HG02588 (cell line): ENCODE data around the gene THSD4.
"Not testable (repeated sequence)": the region's sequence is repeated elsewhere in the genome, so short reads cannot be mapped to it uniquely, and the experiment has no call there.

Source experiments
- ATAC-seq: cut with Tn5 transposase; IDR thresholded peaks from one replicate; pipeline ENCODE4 v1.9.1; 2021; ENCODE audit warnings: mild to moderate bottlenecking, moderate library complexity; ENCODE audit not compliant: unreplicated experiment

Gene THSD4

DNA sequence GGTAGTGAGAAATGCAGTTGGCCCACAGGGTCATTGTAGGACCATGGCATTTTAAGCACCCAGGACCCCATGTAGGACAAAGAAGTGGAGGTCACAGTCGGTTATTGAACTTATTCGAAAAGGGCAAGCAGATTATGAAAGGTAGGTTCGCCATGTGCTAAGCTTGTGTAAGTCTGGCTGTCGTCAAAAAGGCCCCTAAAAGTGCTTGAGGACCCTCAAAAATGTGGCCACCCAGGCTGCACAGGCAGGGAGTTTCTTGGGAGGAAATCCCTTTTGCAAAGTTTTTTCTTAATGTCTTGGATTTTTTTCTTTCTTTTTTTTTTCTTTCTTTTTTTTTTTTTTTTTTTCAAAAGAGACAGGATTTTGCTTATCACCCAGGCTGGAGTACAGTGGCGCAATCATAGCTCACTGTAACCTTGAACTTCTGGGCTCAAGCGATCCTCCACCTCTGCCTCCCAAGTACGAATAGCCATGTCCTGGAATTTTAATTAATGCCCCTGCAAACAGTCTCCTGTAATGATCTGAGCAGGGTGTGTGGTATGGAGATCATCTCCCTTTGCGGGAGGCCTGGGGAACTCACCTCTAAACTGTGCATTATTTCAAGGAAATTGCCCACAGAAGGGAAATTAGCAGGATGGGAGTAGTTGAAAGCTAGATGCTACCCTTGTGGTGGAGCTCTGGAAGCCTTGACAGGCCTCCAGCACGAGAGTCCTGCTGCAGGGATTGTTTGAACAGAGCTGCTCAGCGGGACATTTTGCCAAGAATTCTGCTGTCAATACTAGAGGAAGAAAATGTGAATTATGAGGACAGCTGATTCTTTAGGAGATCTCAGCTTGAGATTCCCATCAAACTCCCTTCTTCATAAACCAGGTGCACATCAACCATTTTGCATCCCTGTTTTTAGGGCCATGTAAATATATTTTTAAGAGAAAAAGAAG is 28.4 kb downstream of the THSD4 start:
- no peak for ATAC-seq

DNA sequence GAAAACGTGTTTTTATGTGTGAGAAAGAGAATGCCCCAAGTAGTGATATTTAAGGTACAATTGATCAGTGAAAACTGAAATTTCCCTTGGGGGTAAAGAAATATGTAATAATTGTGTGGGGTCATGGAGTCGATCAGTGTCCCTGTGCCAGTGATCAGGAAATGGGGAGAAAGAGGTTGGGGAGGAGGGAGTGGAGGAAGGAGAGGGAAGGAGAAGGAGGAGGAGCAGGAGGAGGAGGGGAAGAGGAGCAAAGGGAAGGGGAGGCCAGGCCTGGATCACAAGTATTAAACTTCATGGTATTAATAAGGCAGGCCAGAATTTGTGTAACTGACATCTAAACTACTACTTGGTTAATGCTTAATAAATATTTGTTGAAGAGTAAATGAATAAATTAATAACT is 30.4 kb downstream of the THSD4 start:
- ATAC-seq: no peak

DNA sequence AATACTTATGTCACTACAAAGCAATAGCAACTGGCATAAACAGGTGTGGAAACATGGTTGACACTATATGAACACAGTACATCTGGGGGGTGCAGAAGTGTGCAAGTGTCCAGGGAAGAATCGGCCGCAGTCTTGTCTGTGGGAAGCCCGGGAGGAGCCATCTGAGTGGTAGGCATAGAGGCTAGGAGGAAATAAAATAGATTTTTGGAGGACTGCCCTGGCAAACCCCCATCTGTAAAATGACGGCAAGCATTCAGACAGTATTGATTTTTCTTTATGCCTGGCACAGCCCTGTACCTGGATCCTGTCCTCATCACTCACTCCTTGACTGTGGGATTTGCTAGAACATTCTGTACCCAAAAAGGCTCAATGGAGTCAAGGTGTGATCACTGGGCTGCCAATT is 31.3 kb downstream of the THSD4 start:
- no peak for ATAC-seq

DNA sequence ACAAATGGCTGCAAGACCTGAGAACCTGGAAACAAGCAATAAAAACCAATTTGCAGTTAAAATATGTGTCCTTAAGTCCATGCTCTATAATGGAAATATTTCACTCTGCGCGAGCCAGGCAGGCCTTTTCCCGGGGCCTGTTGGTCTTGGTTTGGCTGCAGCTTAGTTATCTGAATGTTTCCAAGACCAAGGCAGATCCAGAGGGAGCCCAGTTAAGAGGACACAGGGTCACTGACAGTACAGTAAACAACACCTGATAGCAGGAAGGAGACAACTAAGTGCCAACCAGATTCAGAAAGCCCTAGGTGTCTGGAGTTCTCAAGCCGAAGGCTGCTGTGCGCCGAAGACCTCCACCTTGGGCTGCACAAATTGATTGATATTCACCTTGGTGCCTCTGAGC is 32.8 kb downstream of the THSD4 start:
- ATAC-seq: no peak

DNA sequence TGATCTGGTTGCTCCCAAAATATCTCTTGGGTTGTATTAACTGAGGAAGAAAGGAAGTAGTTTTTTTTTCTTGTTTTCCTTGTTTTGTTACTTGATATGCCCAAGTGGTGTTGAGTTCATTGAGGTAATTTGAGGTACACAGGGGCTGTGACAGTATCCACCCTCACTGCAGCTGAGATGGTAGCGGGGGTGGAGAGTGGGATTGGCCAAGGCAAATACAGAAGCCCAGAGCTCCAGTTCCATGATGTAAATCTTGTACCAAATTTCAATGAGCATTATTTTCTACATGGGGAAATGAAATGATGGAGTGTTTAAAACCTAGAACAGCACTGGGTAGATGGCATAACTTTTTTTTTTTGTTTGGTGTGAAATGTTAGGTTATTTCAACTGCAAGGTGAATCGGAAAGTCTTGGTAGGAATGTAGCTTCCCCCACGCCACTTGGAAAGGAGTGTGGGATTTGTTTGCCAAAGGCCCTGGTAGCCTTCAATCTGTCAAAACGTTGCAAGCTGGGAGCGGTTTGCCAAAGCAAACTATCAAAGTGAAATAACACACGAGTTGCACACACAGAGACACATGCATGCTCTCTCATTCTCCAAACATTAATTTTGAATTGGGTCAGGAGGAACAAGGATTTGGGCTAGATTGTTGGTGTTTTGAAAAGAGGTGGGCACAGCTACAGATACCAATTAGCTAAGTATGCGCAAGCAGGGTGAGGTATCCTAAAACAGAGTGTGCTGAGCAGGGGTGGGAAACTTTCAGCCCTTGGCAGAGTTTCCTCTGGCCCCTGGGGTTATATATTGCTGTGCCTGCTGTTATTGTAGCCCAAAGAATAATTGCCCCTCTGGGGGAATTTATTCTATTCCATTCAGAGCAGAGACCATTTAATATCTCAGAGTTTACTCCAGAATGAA is 34.6 kb downstream of the THSD4 start:
- ATAC-seq: no peak

DNA sequence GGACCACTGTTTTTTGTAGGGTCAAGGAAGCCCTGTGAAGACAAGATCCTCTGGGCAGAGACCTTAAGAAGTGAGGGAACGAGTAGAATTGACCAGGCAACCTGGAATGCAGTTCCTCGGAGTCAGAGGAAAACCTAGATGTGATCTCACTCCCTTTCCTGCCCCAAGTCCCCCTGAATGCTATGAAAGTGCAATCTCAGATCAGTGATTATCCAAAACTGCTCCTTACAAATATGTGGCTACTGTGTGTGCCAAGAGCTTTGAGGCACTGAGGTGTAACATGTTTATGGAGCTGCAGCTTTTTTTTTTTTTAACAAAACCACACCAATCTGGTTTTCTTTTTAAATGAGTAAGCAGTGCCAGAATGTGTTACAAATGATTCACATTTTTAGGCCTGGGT is 35.8 kb downstream of the THSD4 start:
- ATAC-seq: no peak

DNA sequence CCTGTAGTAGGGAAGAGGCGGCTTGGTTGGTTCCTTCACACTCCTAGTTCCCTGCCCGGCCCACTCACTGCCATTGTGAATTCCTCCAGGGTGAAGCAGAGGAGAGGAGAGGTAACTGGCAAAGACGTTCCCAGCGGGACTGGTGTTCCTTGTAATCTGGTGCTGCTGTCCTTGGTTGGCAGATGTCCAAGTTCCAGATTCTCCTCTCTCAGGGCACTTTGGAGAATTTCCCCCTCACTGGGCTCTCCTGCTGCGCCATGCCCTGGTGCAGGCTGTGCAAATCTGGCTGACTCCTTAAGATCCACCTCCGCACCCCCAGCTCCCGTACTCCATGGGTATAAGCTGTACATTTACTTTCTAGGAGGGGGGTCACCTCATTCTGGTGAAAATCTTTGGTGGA is 37.3 kb downstream of the THSD4 start:
- ATAC-seq: no peak

DNA sequence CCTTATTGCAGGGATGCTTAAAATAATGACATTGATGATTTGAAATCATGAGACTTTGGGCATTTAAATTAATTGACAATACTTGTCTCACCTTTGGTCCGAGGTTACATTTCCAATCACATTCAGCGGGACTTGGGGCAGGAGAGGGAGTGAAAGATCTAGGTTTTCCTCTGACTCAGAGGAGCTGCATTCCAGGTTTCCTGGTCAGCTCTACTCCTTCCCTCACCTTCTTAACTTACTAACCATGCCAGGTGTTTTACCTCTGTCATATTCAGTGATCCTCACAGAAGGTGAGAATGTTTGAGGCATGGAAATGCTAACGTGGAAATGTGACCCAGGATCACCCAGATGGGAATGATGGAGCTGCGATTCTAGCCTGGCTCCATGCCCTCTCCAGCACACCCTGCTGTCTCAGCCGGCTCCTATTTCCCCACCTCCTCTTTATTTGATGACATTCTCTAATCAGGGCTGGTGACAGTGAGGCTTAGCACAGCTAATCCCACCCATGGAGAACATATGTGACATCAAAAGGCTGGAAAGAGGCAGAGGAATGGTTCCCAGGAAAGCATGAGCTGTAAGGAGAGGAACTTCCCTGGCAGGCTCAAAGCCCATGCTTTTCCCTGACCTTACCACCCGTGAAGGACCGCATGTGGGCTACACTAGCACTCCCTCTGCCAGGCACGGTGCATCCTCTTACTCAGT is 38.7 kb downstream of the THSD4 start:
- no peak for ATAC-seq

DNA sequence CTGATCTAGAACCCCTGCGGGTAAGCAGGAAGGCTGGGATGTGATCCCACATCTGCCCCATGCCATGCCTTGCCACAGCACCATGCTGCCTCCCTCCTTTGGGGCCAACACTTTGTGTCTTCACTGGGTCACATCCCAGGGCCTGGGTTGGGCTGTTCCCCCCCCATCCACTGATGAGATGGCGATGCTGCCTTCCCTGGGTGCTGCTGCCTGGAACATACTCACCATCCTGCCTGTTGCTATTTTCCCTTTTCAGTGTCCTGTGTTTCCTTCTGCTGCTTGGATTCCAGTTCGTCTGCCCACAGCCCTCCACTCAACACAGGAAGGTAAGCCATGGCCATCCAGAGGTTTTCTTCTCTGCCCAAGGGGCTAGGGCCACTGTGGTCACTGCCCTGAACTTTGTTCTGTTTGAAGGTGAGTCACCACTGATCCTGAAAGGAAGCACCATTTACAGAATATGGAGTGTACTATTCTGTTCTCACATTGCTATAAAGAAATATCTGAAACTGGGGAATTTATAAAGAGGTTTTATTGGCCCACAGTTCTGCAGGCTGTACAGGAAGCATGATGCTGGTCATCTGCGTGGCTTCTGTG is 39.4 kb downstream of the THSD4 start:
- no peak for ATAC-seq

DNA sequence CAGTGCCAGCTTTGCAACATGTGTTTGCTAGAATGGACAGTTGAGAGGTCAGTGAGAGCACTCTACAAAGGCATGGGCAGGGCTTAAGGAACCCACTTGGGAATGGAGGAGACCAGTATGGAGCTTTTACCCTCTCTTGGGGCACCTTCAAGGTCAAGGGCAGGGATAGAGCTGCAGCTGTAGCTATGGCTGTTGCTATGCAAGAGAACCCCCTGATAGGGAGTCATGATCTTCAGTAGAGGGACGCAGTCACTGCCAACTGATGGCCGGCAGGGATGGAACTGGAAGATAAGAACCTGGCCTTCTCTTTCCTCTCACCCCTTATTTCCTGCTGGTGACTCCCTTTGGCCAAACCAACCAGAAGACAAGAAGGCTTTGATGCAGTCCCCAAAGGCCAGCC is 40.3 kb downstream of the THSD4 start:
- no peak for ATAC-seq

DNA sequence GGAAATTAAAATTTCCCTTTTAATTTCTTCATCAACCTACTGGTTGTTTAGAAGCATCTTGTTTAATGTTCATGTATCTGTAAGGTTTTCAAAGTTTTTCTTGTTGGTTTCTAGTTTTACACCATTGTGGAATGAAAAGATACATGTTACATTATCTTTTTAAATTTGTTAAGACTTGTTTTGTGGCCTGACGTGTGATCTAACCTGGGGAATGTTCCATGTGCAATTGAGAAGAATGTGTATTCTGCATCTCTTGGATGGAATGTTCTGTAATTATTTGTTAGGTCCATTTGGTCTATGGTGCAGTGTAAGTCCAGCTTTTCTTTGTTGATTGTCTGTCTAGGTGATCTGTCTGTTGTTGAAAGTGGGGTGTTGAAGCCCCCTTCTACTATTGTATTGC is 45.7 kb downstream of the THSD4 start:
- ATAC-seq: no peak

DNA sequence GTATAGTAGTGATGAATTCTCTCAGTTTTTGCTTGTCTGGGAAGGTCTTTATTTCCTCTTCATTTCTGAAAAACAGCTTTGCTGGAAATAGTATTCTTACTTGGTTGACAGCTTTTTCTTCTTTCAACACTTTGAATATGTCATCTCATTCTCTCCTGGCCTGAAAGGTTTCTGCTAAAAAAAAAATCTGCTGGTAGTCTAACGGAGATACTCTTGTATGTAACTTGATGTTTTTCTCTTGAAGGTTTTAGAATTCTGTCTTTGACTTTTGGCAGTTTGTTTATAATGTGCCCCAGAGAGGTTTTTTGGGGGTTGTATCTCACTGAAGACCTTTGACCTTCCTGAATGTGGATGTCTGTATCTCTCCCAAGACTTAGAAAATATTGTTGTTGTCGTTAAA is 47.0 kb downstream of the THSD4 start:
- ATAC-seq: no peak

DNA sequence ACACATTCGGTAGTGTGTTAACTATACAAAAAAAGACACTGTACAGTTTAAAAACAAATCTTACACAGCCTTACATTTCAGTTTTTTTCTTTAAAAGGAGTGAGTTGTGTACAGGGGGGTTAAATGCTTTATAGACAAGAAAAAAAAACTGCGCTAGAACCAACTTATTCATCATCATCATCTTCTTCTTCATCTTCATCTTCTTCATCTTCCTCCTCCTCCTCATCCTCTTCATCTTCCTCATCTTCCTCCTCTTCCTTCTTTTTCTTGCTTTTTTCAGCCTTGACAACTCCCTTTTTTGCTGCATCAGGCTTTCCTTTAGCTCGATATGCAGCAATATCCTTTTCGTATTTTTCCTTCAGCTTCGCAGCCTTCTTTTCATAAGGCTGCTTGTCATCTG is 49.3 kb downstream of the THSD4 start:
- ATAC-seq: not testable (repeated sequence)

DNA sequence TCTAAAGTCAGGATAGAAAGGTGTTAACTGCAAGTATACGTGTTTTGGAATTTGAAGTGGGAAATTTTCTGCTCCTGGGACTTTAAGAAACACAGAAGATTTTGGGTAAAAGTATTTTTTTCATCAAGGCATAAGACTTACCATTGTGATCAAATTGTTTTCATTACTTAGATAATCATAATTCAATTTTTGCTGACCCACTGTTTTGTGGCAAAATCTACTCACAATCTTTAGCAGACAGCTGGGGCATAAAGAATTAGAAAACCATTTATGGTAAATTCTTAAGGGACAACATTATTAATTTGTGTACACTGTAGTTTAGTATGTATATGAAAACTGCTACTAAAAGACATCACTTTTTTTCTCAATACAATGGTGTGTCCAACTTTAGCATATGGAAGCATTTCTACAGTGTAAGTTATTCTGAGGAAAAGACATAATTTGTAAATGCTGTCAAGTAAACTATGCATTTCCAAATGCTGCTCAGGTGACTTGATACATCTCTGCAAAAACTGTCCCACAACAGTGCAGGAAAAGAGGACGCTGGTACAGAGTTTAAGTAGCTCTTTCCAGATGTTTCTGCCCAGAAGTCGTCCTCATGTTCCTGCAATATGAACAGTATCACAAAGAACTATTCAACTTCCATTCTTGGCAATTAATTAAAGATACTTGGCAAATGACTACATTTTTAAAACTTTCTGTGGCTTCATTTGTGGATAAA is 52.3 kb downstream of the THSD4 start:
- no peak for ATAC-seq

DNA sequence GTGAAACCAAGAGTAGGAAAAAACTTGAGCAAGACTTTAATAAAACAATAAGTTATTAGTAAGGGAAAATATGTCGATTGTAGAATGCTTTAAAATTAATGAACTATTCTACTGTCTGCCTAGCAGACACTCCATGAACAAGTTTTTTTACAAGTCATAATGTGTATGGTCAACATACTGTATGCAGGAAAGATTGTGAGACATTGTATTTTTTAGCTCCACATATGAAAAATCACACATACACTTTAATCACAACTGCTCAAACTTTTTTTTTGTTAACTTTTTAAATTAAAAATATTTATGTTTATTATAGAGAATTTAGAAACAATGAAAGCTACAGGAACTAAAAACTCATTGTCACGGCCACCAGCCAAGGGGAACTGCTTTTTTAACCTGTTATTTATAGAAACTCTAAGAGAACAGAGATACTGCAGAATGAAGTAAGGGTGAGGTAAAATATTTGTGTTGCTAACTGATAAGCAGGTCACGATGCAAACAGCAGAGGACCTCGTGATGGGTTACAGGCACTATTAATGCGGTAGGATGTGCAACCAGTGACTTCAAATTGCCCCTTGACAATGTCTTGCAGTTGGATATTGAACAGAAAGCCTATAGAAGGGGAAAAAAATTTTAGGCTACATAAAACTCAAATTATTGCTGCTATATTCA is 53.0 kb downstream of the THSD4 start:
- no peak for ATAC-seq

DNA sequence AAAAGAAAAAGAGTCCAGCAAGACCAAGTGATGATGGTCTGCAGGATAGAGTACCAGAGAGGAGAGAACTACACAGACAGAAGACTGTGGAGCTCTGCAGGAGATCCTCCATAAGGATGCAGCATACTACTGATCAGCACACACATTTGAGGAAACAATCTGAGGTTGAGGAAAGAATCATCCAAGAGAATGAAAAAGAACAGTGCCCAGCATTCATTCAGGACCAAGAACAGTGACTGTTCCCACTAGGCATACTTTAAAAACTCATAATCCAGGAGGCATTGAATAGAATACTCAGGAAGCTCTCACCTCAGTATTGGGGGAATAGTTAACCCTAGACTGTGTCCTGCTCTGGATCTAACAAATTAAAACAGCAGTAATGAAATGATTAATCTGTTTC is 54.9 kb downstream of the THSD4 start:
- ATAC-seq: no peak

DNA sequence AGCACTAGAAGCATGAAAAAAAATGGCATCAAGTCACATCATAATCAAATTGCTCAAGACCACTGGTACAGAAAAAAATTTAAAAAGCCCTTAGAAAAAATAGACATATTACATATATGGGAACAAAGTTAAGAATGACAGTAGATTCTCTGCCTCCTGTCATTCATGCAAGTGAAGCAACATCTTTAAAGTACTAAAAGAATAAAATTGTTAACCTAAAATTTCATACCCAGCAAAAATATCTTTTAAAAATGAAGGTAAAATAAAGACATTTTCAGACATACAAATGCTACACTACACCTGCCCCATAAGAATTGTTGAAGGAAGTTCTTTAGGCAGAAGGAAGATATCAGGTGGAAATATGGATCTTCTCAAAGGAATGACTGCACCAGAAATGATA is 55.9 kb downstream of the THSD4 start:
- no peak for ATAC-seq

DNA sequence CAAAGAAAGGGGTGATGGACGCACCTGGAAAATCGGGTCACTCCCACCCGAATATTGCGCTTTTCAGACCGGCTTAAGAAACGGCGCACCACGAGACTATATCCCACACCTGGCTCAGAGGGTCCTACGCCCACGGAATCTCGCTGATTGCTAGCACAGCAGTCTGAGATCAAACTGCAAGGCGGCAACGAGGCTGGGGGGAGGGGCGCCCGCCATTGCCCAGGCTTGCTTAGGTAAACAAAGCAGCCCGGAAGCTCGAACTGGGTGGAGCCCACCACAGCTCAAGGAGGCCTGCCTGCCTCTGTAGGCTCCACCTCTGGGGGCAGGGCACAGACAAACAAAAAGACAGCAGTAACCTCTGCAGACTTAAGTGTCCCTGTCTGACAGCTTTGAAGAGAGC is 59.1 kb downstream of the THSD4 start:
- not testable (repeated sequence) for ATAC-seq

DNA sequence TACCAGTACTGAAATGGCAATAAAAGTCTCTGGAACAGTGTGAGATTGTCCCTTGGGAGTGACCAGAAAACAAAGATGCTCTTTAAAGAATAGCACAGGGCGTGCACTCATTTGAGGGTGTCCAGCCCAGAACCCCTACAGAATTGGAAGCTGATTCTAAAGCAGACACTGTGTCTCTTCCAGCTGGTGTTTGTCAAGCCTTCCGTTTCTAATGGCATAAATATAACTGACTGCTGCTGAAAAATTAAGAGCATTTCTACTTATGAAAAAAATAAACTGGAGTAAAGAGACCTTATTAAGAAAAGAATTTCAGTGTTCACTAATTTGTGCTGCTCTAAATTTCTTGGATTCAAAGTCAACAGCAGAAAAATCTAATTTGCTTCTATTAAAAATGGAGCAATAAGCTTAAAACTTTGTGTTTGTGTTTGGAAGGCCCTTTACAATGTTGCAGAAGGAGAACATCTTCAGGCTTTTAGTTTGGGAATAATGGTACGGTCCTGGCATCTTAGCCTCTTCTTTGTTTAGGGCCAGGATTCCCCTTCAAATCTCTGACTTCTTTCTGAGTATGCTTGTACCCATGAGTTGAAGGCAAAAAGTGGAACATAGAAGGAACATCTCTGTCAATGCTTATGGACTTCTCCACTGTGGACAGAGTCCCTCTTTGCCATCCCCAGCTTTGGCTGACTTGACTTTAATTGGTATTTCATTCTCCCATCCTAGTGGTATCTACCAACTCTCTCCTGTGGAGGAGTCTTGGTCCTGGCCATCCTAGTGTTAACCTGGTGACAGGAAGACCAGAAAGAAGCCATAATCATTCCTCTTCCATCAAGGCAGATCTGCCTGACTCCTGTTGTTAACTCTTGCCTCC is 65.9 kb downstream of the THSD4 start:
- ATAC-seq: no peak
